ENCODE data around the gene ACMSD.
A peak's percentile ranks its signal among the peaks of the same experiment; 100 is the strongest.

The ACMSD gene

DNA sequence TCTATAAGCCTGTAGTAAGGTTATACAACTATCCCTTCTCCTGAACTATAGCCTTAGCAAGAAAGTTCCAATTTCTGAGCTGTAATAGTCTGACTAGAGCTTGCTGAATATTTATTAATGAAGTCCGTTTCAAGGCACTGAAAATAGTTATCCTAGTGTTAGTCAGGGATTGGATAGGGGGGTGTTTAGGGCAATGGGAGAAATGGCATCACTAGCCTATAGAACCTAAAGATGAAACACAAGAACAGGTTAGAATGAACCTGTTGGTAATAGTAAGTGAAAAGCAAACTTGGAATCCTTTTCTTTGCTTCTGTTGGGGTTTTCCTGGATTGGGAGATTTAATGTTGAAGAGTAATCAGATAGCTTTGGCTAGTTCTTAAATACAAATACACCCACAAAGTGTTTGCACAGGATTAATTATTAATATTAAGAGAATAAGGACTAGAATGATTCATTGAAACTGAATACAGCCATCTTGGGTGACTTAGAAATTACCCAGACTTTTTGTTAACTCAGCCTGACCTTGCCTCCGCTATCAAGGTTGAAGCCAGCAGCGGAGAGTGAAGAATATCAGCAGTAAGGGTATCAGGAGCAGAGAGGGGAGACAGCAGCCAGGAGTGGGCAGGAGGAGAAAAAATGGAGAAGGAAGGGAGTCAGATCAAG, 94.6 kb downstream of the ACMSD start:
- no peak for DNase-seq (ENCODE audit: insufficient read length, low spot score)
- FAIRE-seq: peak; percentile 20
- TF ChIP-seq POLR2A (IDR thresholded peaks at IDR 0.05; ENCODE audit: low read depth, low read length): no peak

DNA sequence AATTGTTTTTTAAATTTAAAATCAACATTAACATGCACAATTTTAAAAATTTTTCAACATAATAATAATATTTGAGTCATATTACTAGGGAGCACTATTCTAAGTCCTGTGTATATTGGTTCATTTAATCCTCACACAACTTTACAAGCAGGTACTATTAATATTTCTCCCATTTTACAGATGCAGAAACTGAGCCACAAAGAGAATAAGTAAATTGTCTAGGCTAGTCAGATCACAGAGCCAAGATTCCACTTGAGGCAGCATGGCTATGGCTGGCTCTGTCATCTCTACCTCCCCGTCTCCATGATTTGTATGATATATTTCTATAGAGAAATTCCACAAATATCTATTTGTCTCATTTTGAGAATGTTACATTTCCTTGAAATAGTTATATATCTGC, 95.3 kb downstream of the ACMSD start:
- no peak for TF ChIP-seq POLR2A (IDR thresholded peaks at IDR 0.05; ENCODE audit: low read depth, low read length)
- DNase-seq (ENCODE audit: insufficient read length, low spot score): no peak
- no peak for FAIRE-seq

DNA sequence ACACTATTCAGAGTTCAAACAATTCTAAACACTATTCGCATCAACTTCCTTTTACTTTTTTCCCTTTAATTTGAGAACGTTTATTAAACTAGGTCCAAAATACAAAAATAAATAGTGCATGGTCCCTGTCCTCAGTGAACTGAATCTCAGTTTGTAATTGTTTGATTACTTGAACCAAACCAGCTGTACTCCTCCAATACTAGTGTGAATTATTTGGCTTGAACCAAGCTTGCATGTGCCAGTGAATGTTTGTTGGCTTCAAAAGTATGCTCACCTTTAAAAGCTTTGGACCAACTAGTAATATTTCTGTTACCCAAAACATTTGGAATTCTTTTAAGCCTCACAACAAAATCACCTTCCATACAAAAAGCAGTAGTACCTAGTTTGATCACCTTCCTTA, 95.7 kb downstream of the ACMSD start:
- TF ChIP-seq POLR2A (IDR thresholded peaks at IDR 0.05; ENCODE audit: low read depth, low read length) (no peak), PAX5 (IDR thresholded peaks at IDR 0.05; ENCODE audit: insufficient read depth, low read length, severe bottlenecking) (no peak), POLR2AphosphoS5 (IDR thresholded peaks at IDR 0.05; ENCODE audit: low read depth, low read length) (no peak), POU2F2 (IDR thresholded peaks at IDR 0.05; ENCODE audit: low read depth, low read length) (no peak), TAF1 (IDR thresholded peaks at IDR 0.05; ENCODE audit: low read depth, low read length) (no peak), SPI1 (IDR thresholded peaks at IDR 0.05; ENCODE audit: low read depth, low read length) (no peak)
- no peak for FAIRE-seq
- DNase-seq (ENCODE audit: insufficient read length, low spot score): no peak

DNA sequence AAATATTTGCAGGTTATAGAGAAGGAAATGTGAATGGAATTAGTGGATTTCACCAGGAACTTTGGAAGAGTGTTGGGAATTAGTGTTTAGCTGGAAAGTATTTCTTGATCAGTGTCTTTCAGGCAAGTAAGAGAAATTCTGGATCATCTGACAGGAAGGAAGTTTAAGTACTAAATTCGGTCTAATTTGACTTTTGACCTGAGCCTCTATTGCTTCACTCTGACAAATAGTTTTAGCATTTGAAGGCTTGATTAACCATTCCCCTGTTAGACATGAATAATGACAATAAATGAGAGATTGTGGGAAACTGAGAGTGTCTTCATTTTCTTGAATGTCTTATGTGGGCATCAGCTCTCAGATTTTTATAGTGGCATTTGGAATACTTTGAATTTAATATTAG, 96.2 kb downstream of the ACMSD start:
- FAIRE-seq (peak; percentile 5), DNase-seq (ENCODE audit: insufficient read length, low spot score) (no peak)
- no peak for TF ChIP-seq TAF1 (IDR thresholded peaks at IDR 0.05; ENCODE audit: low read depth, low read length)
- no peak for TF ChIP-seq PAX5 (IDR thresholded peaks at IDR 0.05; ENCODE audit: insufficient read depth, low read length, severe bottlenecking)
- TF ChIP-seq POU2F2 (IDR thresholded peaks at IDR 0.05; ENCODE audit: low read depth, low read length): no peak
- no peak for TF ChIP-seq POLR2A (IDR thresholded peaks at IDR 0.05; ENCODE audit: low read depth, low read length)
- no peak for TF ChIP-seq POLR2AphosphoS5 (IDR thresholded peaks at IDR 0.05; ENCODE audit: low read depth, low read length)
- no peak for TF ChIP-seq SPI1 (IDR thresholded peaks at IDR 0.05; ENCODE audit: low read depth, low read length)

DNA sequence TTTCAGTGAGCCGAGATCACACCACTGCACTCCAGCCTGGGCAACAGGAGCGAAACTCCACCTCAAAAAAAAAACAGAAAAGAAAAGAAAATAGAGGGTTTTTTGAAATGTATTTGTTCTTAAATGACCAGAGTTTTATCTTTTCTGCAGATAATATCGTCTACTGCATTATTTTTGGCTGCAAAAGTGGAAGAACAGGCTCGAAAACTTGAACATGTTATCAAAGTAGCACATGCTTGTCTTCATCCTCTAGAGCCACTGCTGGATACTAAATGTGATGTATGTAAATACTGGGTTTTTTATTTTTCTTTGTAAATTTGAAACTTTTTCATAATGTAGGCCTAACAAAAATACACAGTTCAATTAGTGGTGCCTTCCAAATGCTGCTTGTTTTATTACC, 98.3 kb downstream of the ACMSD start:
- TF ChIP-seq POU2F2 (IDR thresholded peaks at IDR 0.05; ENCODE audit: low read depth, low read length) (no peak), POLR2A (IDR thresholded peaks at IDR 0.05; ENCODE audit: low read depth, low read length) (no peak), PAX5 (IDR thresholded peaks at IDR 0.05; ENCODE audit: insufficient read depth, low read length, severe bottlenecking) (no peak), TAF1 (IDR thresholded peaks at IDR 0.05; ENCODE audit: low read depth, low read length) (no peak), POLR2AphosphoS5 (IDR thresholded peaks at IDR 0.05; ENCODE audit: low read depth, low read length) (no peak), SPI1 (IDR thresholded peaks at IDR 0.05; ENCODE audit: low read depth, low read length) (no peak)
- DNase-seq (ENCODE audit: insufficient read length, low spot score): no peak
- no peak for FAIRE-seq

DNA sequence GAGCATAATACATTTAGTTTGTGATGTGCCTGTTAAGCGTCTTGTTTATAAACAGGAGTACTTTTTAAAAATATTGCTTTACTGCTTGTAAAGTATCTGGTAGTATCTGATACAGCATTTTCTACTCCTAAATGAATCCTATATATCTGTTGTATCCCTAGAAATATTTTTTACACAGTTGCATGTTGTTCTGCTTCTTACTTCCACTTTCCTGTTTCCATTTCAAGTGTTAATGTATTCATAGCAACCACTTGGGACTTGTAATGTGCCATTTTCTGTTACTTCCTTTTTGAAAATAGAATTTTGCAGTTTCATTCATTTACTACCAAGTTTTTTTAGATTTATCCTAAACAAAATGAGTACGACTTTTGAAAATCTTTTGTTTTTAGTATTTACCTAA, 105.1 kb downstream of the ACMSD start:
- no peak for DNase-seq (ENCODE audit: insufficient read length, low spot score)
- TF ChIP-seq PAX5 (IDR thresholded peaks at IDR 0.05; ENCODE audit: insufficient read depth, low read length, severe bottlenecking): no peak
- TF ChIP-seq POU2F2 (IDR thresholded peaks at IDR 0.05; ENCODE audit: low read depth, low read length): no peak
- TF ChIP-seq SPI1 (IDR thresholded peaks at IDR 0.05; ENCODE audit: low read depth, low read length): no peak
- TF ChIP-seq POLR2AphosphoS5 (IDR thresholded peaks at IDR 0.05; ENCODE audit: low read depth, low read length): no peak
- no peak for TF ChIP-seq TAF1 (IDR thresholded peaks at IDR 0.05; ENCODE audit: low read depth, low read length)
- no peak for TF ChIP-seq POLR2A (IDR thresholded peaks at IDR 0.05; ENCODE audit: low read depth, low read length)
- peak; percentile 68 for FAIRE-seq

DNA sequence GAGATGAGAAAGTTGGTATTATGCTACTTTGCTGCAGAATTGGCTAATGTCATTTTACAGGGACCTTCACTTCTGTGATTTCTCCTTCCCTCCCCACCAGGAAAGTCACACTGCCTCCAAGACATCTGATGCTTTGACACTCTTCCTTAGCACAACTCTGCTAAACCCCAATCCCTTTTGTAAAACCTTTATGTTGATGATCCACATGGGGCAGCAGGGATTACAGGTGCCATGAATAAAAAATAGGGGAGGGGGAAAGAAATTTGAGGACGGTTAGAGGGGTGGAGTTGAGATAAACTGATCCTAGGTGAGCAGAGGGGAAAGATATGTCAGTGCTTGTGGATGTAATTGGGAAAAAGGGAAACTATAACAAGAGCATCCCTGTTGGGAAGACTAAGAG, 106.6 kb downstream of the ACMSD start:
- FAIRE-seq (no peak), DNase-seq (ENCODE audit: insufficient read length, low spot score) (no peak)
- TF ChIP-seq POLR2A (IDR thresholded peaks at IDR 0.05; ENCODE audit: low read depth, low read length): no peak
- no peak for TF ChIP-seq POLR2AphosphoS5 (IDR thresholded peaks at IDR 0.05; ENCODE audit: low read depth, low read length)
- TF ChIP-seq PAX5 (IDR thresholded peaks at IDR 0.05; ENCODE audit: insufficient read depth, low read length, severe bottlenecking): no peak
- no peak for TF ChIP-seq POU2F2 (IDR thresholded peaks at IDR 0.05; ENCODE audit: low read depth, low read length)
- no peak for TF ChIP-seq SPI1 (IDR thresholded peaks at IDR 0.05; ENCODE audit: low read depth, low read length)
- TF ChIP-seq TAF1 (IDR thresholded peaks at IDR 0.05; ENCODE audit: low read depth, low read length): no peak

DNA sequence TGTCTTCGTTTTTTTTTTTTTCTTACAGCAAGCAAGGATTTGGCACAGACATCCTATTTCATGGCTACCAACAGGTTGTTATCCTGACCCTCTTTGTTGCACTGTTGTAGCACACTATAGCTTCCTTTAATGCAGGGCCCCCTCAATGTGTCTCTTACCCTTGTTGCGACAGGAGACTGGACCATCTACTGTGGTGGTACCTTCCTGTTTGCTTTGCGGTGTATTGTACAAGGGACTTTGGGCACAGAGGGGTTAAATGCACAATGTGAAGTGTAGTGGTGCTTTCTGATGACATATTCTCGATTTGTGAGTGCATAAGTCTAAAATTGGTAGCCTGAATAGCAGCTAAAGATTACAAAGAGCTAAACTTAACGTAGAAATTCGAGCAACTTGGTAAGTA, 107.7 kb downstream of the ACMSD start:
- FAIRE-seq (peak; percentile 50), DNase-seq (ENCODE audit: insufficient read length, low spot score) (no peak)
- TF ChIP-seq POU2F2 (IDR thresholded peaks at IDR 0.05; ENCODE audit: low read depth, low read length): no peak
- no peak for TF ChIP-seq POLR2A (IDR thresholded peaks at IDR 0.05; ENCODE audit: low read depth, low read length)
- no peak for TF ChIP-seq PAX5 (IDR thresholded peaks at IDR 0.05; ENCODE audit: insufficient read depth, low read length, severe bottlenecking)

DNA sequence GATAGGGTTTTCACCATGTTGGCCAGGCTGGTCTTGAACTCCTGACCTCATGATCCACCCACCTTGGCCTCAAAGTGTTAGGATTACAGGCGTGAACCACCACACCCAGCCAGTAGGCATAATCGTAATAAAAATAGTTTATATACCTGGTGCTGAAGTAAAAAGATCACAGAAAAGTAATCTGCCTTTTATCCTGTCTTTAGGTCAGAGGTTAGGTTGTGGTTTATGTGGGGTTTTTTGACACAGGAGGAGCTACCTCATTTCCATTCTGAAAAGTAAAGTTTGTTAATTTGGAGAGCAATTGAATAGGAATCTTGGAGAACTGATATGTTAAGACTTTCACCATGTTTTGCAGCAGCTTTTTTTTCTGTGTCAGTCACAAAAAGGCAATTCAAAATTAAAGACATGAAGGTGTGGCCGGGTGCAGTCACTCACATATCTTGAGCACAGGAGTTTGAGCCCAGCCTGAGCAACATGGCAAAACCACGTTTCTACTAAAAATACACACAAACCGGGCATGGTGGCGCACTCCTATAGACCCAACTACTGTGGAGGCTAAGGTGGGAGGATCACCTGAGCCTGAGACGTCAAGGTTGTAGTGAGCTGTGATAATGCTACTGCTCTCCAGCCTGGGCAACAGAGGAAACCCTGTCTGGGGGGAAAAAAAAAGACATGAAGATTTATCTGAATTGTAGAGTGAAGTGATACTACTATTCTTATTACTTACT, 111.7 kb downstream of the ACMSD start:
- TF ChIP-seq PAX5 (IDR thresholded peaks at IDR 0.05; ENCODE audit: insufficient read depth, low read length, severe bottlenecking) (no peak), POLR2AphosphoS5 (IDR thresholded peaks at IDR 0.05; ENCODE audit: low read depth, low read length) (no peak), SPI1 (IDR thresholded peaks at IDR 0.05; ENCODE audit: low read depth, low read length) (no peak), POLR2A (IDR thresholded peaks at IDR 0.05; ENCODE audit: low read depth, low read length) (no peak)
- DNase-seq (ENCODE audit: insufficient read length, low spot score) (no peak), FAIRE-seq (peak; percentile 74)

DNA sequence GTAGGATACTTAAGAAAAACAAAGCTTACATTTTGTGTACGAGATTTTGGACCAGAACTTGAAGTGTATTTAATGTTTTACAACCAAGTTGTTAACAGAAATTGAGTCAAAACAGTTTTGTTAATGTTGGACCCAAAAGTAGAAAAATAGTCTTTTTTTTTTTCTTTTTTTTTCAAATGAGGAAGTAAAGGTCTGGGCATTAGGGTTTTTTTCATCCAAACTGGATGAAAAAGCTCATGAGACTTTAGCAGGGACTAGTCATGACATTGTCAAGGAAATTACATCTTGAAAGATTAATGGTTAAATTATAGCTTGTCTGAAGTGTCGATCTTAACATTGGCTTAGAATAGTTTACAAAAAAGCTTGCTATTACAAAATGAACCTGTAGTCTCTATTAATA, 112.5 kb downstream of the ACMSD start:
- FAIRE-seq: no peak
- no peak for TF ChIP-seq PAX5 (IDR thresholded peaks at IDR 0.05; ENCODE audit: insufficient read depth, low read length, severe bottlenecking)
- TF ChIP-seq TAF1 (IDR thresholded peaks at IDR 0.05; ENCODE audit: low read depth, low read length): no peak
- no peak for TF ChIP-seq POLR2A (IDR thresholded peaks at IDR 0.05; ENCODE audit: low read depth, low read length)
- no peak for TF ChIP-seq SPI1 (IDR thresholded peaks at IDR 0.05; ENCODE audit: low read depth, low read length)
- DNase-seq (ENCODE audit: insufficient read length, low spot score): no peak

Data from GM12891 (cell line).